Prostate gland (tissue), 2 donors: Measurements from ENCODE around the gene VSIR.

Experiments
- CTCF ChIP-seq, 4 experiments: fragments of 200-600 bp in 2 of 4; fragments of 450-650 bp in 2 of 4; sonication (generic) in 2 of 4; IDR thresholded peaks; 1 replicate in 3 of 4; 2 replicates in 1 of 4; pipeline ENCODE4 v1.5.1; 2016 to 2019; ENCODE audit warnings: antibody characterized with exemption in 4 of 4, mild to moderate bottlenecking in 2 of 4, moderate library complexity in 2 of 4
- POLR2AphosphoS5 ChIP-seq: sonication (generic); formaldehyde crosslinking; IDR thresholded peaks from one replicate; pipeline ENCODE4 v1.6.1; 2017; ENCODE audit warnings: antibody characterized with exemption

- no peak for TF ChIP-seq POLR2AphosphoS5
- no peak for TF ChIP-seq CTCF (IDR thresholded peaks at IDR 0.05)
Observed at GRCh38 chr10:71715026-71715425, 58.3 kb downstream of the VSIR start.
